ENCODE results near the gene HADH.

- TF ChIP-seq CTCF (IDR thresholded peaks at IDR 0.05) (no peak), POLR2A (IDR thresholded peaks at IDR 0.05) (no peak)
Observed at GRCh38 chr4:107951551-107951950, 38.1 kb upstream of the HADH start.

Data from lower leg skin (tissue), 3 donors.